Neural crest cell (in vitro differentiated cells): ENCODE data around the gene ARHGAP33. TPM values are rescaled to one million over a fixed set of nuclear protein-coding genes. Genes with fewer than 3 reads are reported as not detected.
A peak's percentile ranks its signal among the peaks of the same experiment; 100 is the strongest.
"Not testable (repeated sequence)": the region's sequence is repeated elsewhere in the genome, so short reads cannot be mapped to it uniquely, and the experiment has no call there.

Experiments used
- DNase-seq: peaks from one replicate; pipeline ENCODE4 v3.0.0; 2021; ENCODE audit warnings: low read depth, mixed read lengths, low spot score
- H3K27ac Mint-ChIP-seq: one replicate; pipeline ENCODE4 v1.8.0; 2021; ENCODE audit warnings: mild to moderate bottlenecking, mixed read lengths; ENCODE audit not compliant: unreplicated experiment
- H3K27me3 Mint-ChIP-seq: 2 replicates; pipeline ENCODE4 v1.8.0; 2021; ENCODE audit warnings: low read depth, mild to moderate bottlenecking, mixed read lengths
- H3K36me3 Mint-ChIP-seq: 2 replicates; pipeline ENCODE4 v1.8.0; 2021; ENCODE audit warnings: low read depth, mild to moderate bottlenecking, mixed read lengths
- H3K4me1 Mint-ChIP-seq: 2 replicates; pipeline ENCODE4 v1.8.0; 2021; ENCODE audit warnings: mixed read lengths
- H3K4me3 Mint-ChIP-seq: one replicate; pipeline ENCODE4 v1.8.0; 2021; ENCODE audit warnings: mild to moderate bottlenecking, mixed read lengths
- H3K9me3 Mint-ChIP-seq: 2 replicates; pipeline ENCODE4 v1.8.0; 2021; ENCODE audit warnings: mixed read lengths
- CTCF ChIP-seq: fragments of 200-600 bp; sonication (generic); conservative IDR thresholded peaks from 2 replicates; pipeline ENCODE4 v1.5.0; 2021; ENCODE audit warnings: antibody characterized with exemption, mild to moderate bottlenecking
- total RNA-seq: library from RNA; stranded (reverse); gene quantifications from 2 replicates; pipeline ENCODE4 v1.2.1, GENCODE V29; 2021

ARHGAP33 gene
- total RNA-seq, 1 donor from 2014 or later: 110 TPM

- no peaks in the 10 kb centered on the region for H3K36me3 Mint-ChIP-seq
- H3K27me3 Mint-ChIP-seq: peaks cover 22% of the 10 kb centered on the region
- no peak for DNase-seq
- no peak overlapping the region for H3K4me3 Mint-ChIP-seq
- H3K27ac Mint-ChIP-seq: no peak overlapping the region
- H3K9me3 Mint-ChIP-seq: no peaks in the 10 kb centered on the region
- no peaks in the 10 kb centered on the region for H3K4me1 Mint-ChIP-seq
- TF ChIP-seq CTCF: no peak
These were observed 16.5 kb downstream of the ARHGAP33 start for GRCh38 chr19:35791814-35792279.

GRCh38 chr19:35792312-35792711 is 16.9 kb downstream of the ARHGAP33 start:
- no peak for DNase-seq
- Mint-ChIP-seq H3K9me3 (no peaks in the 10 kb centered on the region), H3K36me3 (no peaks in the 10 kb centered on the region), H3K4me3 (peak overlapping the region; percentile 23), H3K27ac (no peak overlapping the region), H3K4me1 (no peaks in the 10 kb centered on the region), H3K27me3 (peaks cover 26% of the 10 kb centered on the region)
- TF ChIP-seq CTCF: no peak

GRCh38 chr19:35792888-35793287 is 17.5 kb downstream of the ARHGAP33 start:
- H3K27me3 Mint-ChIP-seq: peaks cover 32% of the 10 kb centered on the region
- no peaks in the 10 kb centered on the region for H3K36me3 Mint-ChIP-seq
- H3K27ac Mint-ChIP-seq: no peak overlapping the region
- no peaks in the 10 kb centered on the region for H3K4me1 Mint-ChIP-seq
- H3K4me3 Mint-ChIP-seq: peak overlapping the region; percentile 23
- no peaks in the 10 kb centered on the region for H3K9me3 Mint-ChIP-seq
- DNase-seq: no peak
- TF ChIP-seq CTCF: no peak

- no peak for TF ChIP-seq CTCF
These were observed 18.2 kb downstream of the ARHGAP33 start for GRCh38 chr19:35793381-35794165.

GRCh38 chr19:35795564-35795963 is 20.2 kb downstream of the ARHGAP33 start:
- H3K4me3 Mint-ChIP-seq, H3K9me3 Mint-ChIP-seq, H3K27ac Mint-ChIP-seq, H3K36me3 Mint-ChIP-seq, H3K4me1 Mint-ChIP-seq, DNase-seq: not testable (repeated sequence)
- H3K27me3 Mint-ChIP-seq: peaks cover 40% of the 10 kb centered on the region

More at GRCh38 chr19:35793381-35794165, 18.2 kb downstream of the ARHGAP33 start:
- H3K4me1 Mint-ChIP-seq: no peaks in the 10 kb centered on the region
- H3K36me3 Mint-ChIP-seq: no peaks in the 10 kb centered on the region
- H3K4me3 Mint-ChIP-seq: no peak overlapping the region
- no peaks in the 10 kb centered on the region for H3K9me3 Mint-ChIP-seq
- no peak overlapping the region for H3K27ac Mint-ChIP-seq
- peaks cover 36% of the 10 kb centered on the region for H3K27me3 Mint-ChIP-seq
- DNase-seq: no peak
